ENCODE measurements around the gene PLXDC1.

- TF ChIP-seq, protein P1, sequence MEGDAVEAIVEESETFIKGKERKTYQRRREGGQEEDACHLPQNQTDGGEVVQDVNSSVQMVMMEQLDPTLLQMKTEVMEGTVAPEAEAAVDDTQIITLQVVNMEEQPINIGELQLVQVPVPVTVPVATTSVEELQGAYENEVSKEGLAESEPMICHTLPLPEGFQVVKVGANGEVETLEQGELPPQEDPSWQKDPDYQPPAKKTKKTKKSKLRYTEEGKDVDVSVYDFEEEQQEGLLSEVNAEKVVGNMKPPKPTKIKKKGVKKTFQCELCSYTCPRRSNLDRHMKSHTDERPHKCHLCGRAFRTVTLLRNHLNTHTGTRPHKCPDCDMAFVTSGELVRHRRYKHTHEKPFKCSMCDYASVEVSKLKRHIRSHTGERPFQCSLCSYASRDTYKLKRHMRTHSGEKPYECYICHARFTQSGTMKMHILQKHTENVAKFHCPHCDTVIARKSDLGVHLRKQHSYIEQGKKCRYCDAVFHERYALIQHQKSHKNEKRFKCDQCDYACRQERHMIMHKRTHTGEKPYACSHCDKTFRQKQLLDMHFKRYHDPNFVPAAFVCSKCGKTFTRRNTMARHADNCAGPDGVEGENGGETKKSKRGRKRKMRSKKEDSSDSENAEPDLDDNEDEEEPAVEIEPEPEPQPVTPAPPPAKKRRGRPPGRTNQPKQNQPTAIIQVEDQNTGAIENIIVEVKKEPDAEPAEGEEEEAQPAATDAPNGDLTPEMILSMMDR (IDR thresholded peaks at IDR 0.05): no peak
- TF ChIP-seq ZFX (IDR thresholded peaks at IDR 0.05; ENCODE audit: borderline replicate concordance): no peak
These were observed 3.9 kb downstream of the PLXDC1 start for GRCh38 chr17:39147221-39148185.
